Neural crest cell (in vitro differentiated cells): ENCODE results near the gene RAB11FIP3. TPM values are rescaled to one million over a fixed set of nuclear protein-coding genes. Genes with fewer than 3 reads are reported as not detected.

Source experiments
- DNase-seq: peaks from one replicate; pipeline ENCODE4 v3.0.0; 2021; ENCODE audit warnings: low read depth, mixed read lengths, low spot score
- H3K27ac Mint-ChIP-seq: one replicate; pipeline ENCODE4 v1.8.0; 2021; ENCODE audit warnings: mild to moderate bottlenecking, mixed read lengths; ENCODE audit not compliant: unreplicated experiment
- H3K27me3 Mint-ChIP-seq: 2 replicates; pipeline ENCODE4 v1.8.0; 2021; ENCODE audit warnings: low read depth, mild to moderate bottlenecking, mixed read lengths
- H3K36me3 Mint-ChIP-seq: 2 replicates; pipeline ENCODE4 v1.8.0; 2021; ENCODE audit warnings: low read depth, mild to moderate bottlenecking, mixed read lengths
- H3K4me1 Mint-ChIP-seq: 2 replicates; pipeline ENCODE4 v1.8.0; 2021; ENCODE audit warnings: mixed read lengths
- H3K4me3 Mint-ChIP-seq: one replicate; pipeline ENCODE4 v1.8.0; 2021; ENCODE audit warnings: mild to moderate bottlenecking, mixed read lengths
- H3K9me3 Mint-ChIP-seq: 2 replicates; pipeline ENCODE4 v1.8.0; 2021; ENCODE audit warnings: mixed read lengths
- total RNA-seq: library from RNA; stranded (reverse); gene quantifications from 2 replicates; pipeline ENCODE4 v1.2.1, GENCODE V29; 2021
- TF ChIP-seq, protein P1 (sequence below): fragments of 200-600 bp; sonication (generic); conservative IDR thresholded peaks from 2 replicates; pipeline ENCODE4 v1.5.0; 2021; ENCODE audit warnings: antibody characterized with exemption, mild to moderate bottlenecking

The RAB11FIP3 gene
- total RNA-seq, 1 donor from 2014 or later: 72.2 TPM

DNA sequence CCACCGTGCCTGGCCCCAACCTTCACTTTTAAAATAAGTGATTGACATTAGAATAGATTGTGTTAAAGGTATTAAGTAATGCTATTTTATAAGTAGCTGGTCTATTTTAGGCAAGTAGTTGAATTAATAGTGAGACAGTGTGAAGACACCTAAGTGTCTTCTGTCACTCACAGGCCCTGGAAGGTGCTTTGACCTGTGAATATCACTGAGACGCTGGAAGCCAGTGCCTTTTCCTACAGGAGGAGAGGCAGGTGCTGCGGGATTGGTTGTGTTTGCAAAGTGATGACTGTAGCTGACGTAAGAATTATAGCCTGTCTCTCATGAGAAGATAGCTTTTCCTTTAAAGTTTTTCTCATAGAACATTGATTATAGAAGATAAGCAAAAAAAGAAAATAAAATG is 45.0 kb downstream of the RAB11FIP3 start:
- peaks cover 4% of the 10 kb centered on the region for H3K36me3 Mint-ChIP-seq
- H3K4me1 Mint-ChIP-seq: peaks cover 48% of the 10 kb centered on the region
- H3K4me3 Mint-ChIP-seq: no peak overlapping the region
- no peak overlapping the region for H3K27ac Mint-ChIP-seq
- no peak for DNase-seq
- TF ChIP-seq, protein P1, sequence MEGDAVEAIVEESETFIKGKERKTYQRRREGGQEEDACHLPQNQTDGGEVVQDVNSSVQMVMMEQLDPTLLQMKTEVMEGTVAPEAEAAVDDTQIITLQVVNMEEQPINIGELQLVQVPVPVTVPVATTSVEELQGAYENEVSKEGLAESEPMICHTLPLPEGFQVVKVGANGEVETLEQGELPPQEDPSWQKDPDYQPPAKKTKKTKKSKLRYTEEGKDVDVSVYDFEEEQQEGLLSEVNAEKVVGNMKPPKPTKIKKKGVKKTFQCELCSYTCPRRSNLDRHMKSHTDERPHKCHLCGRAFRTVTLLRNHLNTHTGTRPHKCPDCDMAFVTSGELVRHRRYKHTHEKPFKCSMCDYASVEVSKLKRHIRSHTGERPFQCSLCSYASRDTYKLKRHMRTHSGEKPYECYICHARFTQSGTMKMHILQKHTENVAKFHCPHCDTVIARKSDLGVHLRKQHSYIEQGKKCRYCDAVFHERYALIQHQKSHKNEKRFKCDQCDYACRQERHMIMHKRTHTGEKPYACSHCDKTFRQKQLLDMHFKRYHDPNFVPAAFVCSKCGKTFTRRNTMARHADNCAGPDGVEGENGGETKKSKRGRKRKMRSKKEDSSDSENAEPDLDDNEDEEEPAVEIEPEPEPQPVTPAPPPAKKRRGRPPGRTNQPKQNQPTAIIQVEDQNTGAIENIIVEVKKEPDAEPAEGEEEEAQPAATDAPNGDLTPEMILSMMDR: no peak
- no peaks in the 10 kb centered on the region for H3K9me3 Mint-ChIP-seq
- no peaks in the 10 kb centered on the region for H3K27me3 Mint-ChIP-seq

DNA sequence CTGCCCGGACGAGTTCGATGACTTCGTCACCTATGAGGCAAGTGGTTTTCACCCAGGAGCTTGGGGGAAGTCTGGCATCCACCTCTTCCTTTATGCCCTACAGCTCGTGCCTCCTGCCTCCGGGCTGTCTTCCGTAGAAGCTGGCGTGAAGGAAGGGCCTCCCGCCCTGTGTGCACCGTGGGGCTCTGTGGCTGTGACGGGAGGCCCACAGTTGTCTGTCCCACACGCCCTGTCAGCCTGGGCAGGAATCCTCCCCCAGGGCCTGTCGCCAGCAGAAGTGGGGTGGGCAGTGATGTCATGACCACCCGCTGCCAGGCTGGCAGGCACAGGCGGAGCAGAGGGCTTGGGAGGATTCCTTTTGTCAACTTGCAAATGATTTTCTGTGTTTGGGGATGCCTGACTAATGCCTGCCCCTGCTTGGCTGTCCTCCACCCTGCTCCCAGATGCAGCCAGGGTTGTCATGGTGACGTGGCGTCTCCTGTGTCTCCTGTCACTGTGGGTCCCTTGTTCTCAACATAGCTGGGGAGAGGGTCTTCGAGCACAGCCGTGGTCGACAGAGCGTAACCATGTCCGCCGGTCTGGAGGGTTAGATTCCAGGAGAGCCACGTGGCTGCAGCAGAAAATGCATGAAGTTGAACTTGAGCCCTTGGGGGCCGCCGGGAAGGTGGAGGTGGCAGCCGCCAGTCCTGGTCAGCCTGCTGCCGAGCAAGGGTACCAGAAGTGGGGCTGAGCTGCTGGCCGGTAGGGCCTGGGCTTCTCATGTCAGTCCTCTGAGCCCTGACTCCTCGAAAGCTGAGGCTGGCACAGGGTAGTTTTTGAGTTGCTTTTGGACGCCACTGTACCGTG is 46.1 kb downstream of the RAB11FIP3 start:
- Mint-ChIP-seq H3K36me3 (peaks cover 4% of the 10 kb centered on the region), H3K27me3 (no peaks in the 10 kb centered on the region), H3K27ac (peak overlapping the region; percentile 58), H3K4me3 (peak overlapping the region; percentile 20), H3K4me1 (peaks cover 48% of the 10 kb centered on the region), H3K9me3 (no peaks in the 10 kb centered on the region)
- DNase-seq: peak; percentile 53
- TF ChIP-seq, protein P1: no peak

DNA sequence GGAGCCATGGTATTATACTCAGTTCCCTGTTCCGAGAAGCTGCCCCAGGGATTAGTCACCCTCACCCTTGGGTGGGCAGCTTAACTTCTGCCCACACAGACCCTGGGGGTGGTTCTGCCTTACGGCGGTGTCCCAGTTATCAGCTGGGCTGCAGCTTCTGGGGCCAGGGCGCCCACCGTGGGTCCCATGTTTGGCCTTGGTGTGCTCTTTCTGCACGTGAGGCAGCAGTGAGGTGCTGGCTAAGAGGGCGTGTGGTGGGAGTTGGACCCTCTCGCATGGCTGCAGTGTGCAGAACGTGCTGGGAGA is 46.7 kb downstream of the RAB11FIP3 start:
- Mint-ChIP-seq H3K27me3 (no peaks in the 10 kb centered on the region), H3K9me3 (no peaks in the 10 kb centered on the region), H3K4me3 (no peak overlapping the region), H3K4me1 (peaks cover 48% of the 10 kb centered on the region), H3K36me3 (peaks cover 4% of the 10 kb centered on the region), H3K27ac (no peak overlapping the region)
- TF ChIP-seq, protein P1: no peak
- no peak for DNase-seq

DNA sequence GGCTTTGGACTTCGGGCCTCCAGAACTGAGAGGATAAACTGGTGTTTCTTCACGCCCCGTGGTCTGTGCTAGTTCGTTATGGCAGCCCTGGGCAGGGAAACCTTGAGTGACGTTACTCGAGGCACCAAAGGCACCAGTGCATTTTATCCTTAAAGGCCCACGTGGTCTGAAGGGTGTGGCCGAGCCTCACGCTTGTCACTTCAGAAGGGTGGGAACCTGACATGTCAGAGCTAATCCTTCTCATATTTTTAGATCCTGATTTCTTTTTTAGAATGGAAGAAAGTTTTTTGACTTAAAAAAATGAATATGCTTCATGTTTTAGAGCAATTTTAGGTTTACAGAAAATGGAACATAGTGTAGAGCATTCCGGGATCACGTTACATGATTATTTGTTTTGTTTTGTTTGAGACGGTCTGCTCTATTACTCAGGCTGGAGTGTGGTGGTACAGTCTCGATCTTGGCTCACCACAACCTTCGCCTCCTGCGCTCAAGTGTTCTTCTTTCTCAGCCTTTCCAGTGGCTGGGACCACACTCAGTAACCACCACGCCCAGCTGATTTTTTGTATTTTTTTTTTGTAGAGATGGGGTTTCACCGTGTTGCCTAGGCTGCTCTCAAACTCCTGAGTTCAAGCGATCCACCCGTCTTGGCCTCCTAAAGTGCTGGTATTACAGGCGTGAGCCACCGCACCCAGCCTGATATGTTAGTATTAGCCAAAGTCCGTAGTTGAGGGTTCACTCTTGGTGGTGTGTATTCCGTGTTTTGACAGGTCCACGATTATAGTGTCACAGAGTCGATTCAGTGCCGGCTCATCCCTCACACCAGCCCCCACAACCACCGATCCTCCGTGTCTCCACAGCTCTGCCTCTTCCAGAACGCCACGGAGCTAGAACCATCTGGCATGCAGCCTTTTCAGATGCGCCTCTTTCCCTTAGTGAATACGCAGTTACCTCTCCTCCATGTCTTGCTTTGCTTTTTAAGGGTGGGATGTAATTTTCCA is 47.9 kb downstream of the RAB11FIP3 start:
- Mint-ChIP-seq H3K9me3 (no peaks in the 10 kb centered on the region), H3K36me3 (peaks cover 4% of the 10 kb centered on the region), H3K4me3 (no peak overlapping the region), H3K4me1 (peaks cover 46% of the 10 kb centered on the region), H3K27me3 (no peaks in the 10 kb centered on the region), H3K27ac (no peak overlapping the region)
- TF ChIP-seq, protein P1: no peak
- no peak for DNase-seq

DNA sequence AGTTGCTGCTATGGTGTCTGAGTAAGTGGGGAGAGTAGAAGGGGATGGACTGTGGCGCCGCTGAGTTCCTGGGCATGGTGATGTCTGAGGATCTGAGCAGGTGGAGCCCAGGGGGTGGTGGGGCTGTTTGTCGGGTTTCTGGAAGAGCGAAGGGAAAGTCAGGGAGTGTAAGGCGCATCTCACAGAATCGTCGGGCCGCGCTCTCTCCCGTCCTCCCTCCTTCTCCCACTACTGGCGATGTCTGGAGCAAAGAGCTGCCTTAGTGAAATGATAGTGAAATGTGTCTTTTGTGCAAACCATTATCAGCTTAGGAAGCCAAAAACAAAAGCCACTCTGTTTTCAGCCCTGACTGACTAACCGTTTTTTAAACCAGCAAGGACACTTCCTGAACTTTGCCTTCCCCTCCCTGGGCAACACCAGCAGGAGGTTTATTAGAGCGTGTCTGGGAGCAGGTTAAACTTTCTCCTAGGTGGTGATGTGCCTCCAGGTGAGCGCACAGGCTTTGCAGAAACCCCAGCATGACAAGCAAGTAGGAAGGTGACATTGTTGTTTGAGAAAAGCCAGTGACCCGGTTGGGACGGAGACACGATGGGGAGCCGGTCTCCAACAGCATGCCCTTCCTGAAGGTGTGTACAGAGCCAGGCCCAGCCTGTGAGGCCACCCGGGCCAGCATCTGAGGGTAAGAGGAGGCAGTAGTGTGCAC is 49.1 kb downstream of the RAB11FIP3 start:
- peak overlapping the region; percentile 64 for H3K4me3 Mint-ChIP-seq
- no peaks in the 10 kb centered on the region for H3K27me3 Mint-ChIP-seq
- peaks cover 43% of the 10 kb centered on the region for H3K4me1 Mint-ChIP-seq
- DNase-seq: no peak
- TF ChIP-seq, protein P1: no peak
- H3K9me3 Mint-ChIP-seq: no peaks in the 10 kb centered on the region
- H3K27ac Mint-ChIP-seq: peak overlapping the region; percentile 79
- peaks cover 4% of the 10 kb centered on the region for H3K36me3 Mint-ChIP-seq
